Astrocyte (in vitro differentiated cells and primary cell): ENCODE measurements around the gene KIF21B. TPM values are rescaled to one million over a fixed set of nuclear protein-coding genes. Genes with fewer than 3 reads are reported as not detected.
A peak's percentile ranks its signal among the peaks of the same experiment; 100 is the strongest.

Experiments
- DNase-seq: peaks from one replicate; pipeline ENCODE4 v3.0.0-alpha.2; 2010; ENCODE audit warnings: low read depth
- FAIRE-seq: peaks from 2 replicates; lab custom pipeline; 2011; peaks lifted over from hg19 to GRCh38; lab: Jason Lieb, UNC
- H2AFZ ChIP-seq: 2 replicates; pipeline ENCODE4 v1.6.0; 2012; ENCODE audit warnings: low read depth, low read length, inconsistent platforms
- H3K27ac ChIP-seq: 2 replicates; pipeline ENCODE4 v1.5.1; 2011; ENCODE audit warnings: low read depth, low read length, inconsistent platforms
- H3K27me3 ChIP-seq: 2 replicates; pipeline ENCODE4 v1.6.0; 2011; ENCODE audit warnings: low read length, inconsistent platforms; ENCODE audit not compliant: insufficient read depth
- H3K36me3 ChIP-seq: 2 replicates; pipeline ENCODE4 v1.5.1; 2011; ENCODE audit warnings: low read length, inconsistent platforms; ENCODE audit not compliant: insufficient read depth
- H3K4me1 ChIP-seq: 2 replicates; pipeline ENCODE4 v1.5.1; 2011; ENCODE audit warnings: low read length, inconsistent platforms; ENCODE audit not compliant: insufficient read depth
- H3K4me2 ChIP-seq: 2 replicates; pipeline ENCODE4 v1.6.0; 2012; ENCODE audit warnings: low read length, inconsistent platforms
- H3K4me3 ChIP-seq: 2 replicates; pipeline ENCODE4 v1.5.1; 2011; ENCODE audit warnings: low read depth, mild to moderate bottlenecking, low read length, inconsistent platforms; ENCODE audit not compliant: insufficient read depth
- H3K79me2 ChIP-seq: 2 replicates; pipeline ENCODE4 v1.6.0; 2012; ENCODE audit warnings: mild to moderate bottlenecking, low read length, inconsistent platforms; ENCODE audit not compliant: insufficient read depth
- H3K9ac ChIP-seq: 2 replicates; pipeline ENCODE4 v1.6.0; 2012; ENCODE audit warnings: mild to moderate bottlenecking, low read length, inconsistent platforms
- H3K9me3 ChIP-seq: 2 replicates; pipeline ENCODE4 v1.5.1; 2012; ENCODE audit warnings: low read depth, mild to moderate bottlenecking, low read length, inconsistent platforms; ENCODE audit not compliant: insufficient read depth
- H4K20me1 ChIP-seq: 2 replicates; pipeline ENCODE4 v1.6.0; 2012; ENCODE audit warnings: low read length, inconsistent platforms; ENCODE audit not compliant: insufficient read depth
- H3K27ac Mint-ChIP-seq: one replicate; pipeline ENCODE4 v1.8.0; 2021; ENCODE audit warnings: mild to moderate bottlenecking, mixed read lengths; ENCODE audit not compliant: unreplicated experiment
- H3K27me3 Mint-ChIP-seq: one replicate; pipeline ENCODE4 v1.8.0; 2021; ENCODE audit warnings: low read depth, mixed read lengths; ENCODE audit not compliant: unreplicated experiment
- H3K36me3 Mint-ChIP-seq: one replicate; pipeline ENCODE4 v1.8.0; 2021; ENCODE audit warnings: low read depth, mixed read lengths; ENCODE audit not compliant: unreplicated experiment
- H3K4me1 Mint-ChIP-seq: one replicate; pipeline ENCODE4 v1.8.0; 2021; ENCODE audit warnings: low read depth, mixed read lengths; ENCODE audit not compliant: unreplicated experiment
- H3K4me3 Mint-ChIP-seq: one replicate; pipeline ENCODE4 v1.8.0; 2021; ENCODE audit warnings: mild to moderate bottlenecking, moderate library complexity, mixed read lengths; ENCODE audit not compliant: unreplicated experiment
- H3K9me3 Mint-ChIP-seq: one replicate; pipeline ENCODE4 v1.8.0; 2021; ENCODE audit warnings: mild to moderate bottlenecking, mixed read lengths; ENCODE audit not compliant: unreplicated experiment
- CTCF ChIP-seq: IDR thresholded peaks from 2 replicates; pipeline ENCODE4 v1.5.1; 2011; ENCODE audit warnings: low read depth, mild to moderate bottlenecking, inconsistent platforms, low read length, moderate library complexity; ENCODE audit not compliant: insufficient read depth
- EZH2 ChIP-seq: IDR thresholded peaks from 2 replicates; pipeline ENCODE4 v1.6.1; 2012; ENCODE audit warnings: mild to moderate bottlenecking, low read length, inconsistent platforms; ENCODE audit not compliant: insufficient read depth
- total RNA-seq: library from RNA; stranded (reverse); gene quantifications from 2 replicates; pipeline ENCODE4 v1.2.1, GENCODE V29; 2021

The KIF21B gene
- total RNA-seq, 1 donor from 2014 or later = 4.7 TPM

- peaks cover 18% of the 10 kb centered on the region for H3K4me1 ChIP-seq
- FAIRE-seq (no peak), DNase-seq (no peak)
- peaks cover 3% of the 10 kb centered on the region for H3K9me3 Mint-ChIP-seq
- H4K20me1 ChIP-seq = no peaks in the 10 kb centered on the region
- TF ChIP-seq CTCF (no peak), EZH2 (no peak)
- peaks cover 21% of the 10 kb centered on the region for H3K27me3 Mint-ChIP-seq
- H3K27ac ChIP-seq = no peak overlapping the region
- no peaks in the 10 kb centered on the region for H3K36me3 ChIP-seq
- peak overlapping the region; percentile 34 for H3K27ac Mint-ChIP-seq
- no peaks in the 10 kb centered on the region for H3K9me3 ChIP-seq
- peak overlapping the region; percentile 50 for H3K4me3 Mint-ChIP-seq
- no peak overlapping the region for H2AFZ ChIP-seq
- no peak overlapping the region for H3K9ac ChIP-seq
- no peak overlapping the region for H3K4me3 ChIP-seq
- no peaks in the 10 kb centered on the region for H3K27me3 ChIP-seq
- H3K4me1 Mint-ChIP-seq = peaks cover 24% of the 10 kb centered on the region
- H3K36me3 Mint-ChIP-seq = no peaks in the 10 kb centered on the region
- H3K79me2 ChIP-seq = no peaks in the 10 kb centered on the region
- H3K4me2 ChIP-seq = peak overlapping the region; percentile 27
Measured at GRCh38 chr1:201026234-201026633, 2.7 kb upstream of the KIF21B start.

GRCh38 chr1:201025571-201026002 is 2.1 kb upstream of the KIF21B start:
- H3K27ac Mint-ChIP-seq = peak overlapping the region; percentile 47
- no peak overlapping the region for H3K27ac ChIP-seq
- H3K9me3 Mint-ChIP-seq = peaks cover 2% of the 10 kb centered on the region
- H4K20me1 ChIP-seq = no peaks in the 10 kb centered on the region
- FAIRE-seq (no peak), DNase-seq (peak; percentile 40)
- no peaks in the 10 kb centered on the region for H3K9me3 ChIP-seq
- no peak overlapping the region for H3K4me3 ChIP-seq
- H3K27me3 ChIP-seq = no peaks in the 10 kb centered on the region
- peaks cover 14% of the 10 kb centered on the region for H3K27me3 Mint-ChIP-seq
- H3K4me1 Mint-ChIP-seq = peaks cover 24% of the 10 kb centered on the region
- H3K79me2 ChIP-seq = no peaks in the 10 kb centered on the region
- H2AFZ ChIP-seq = no peak overlapping the region
- peak overlapping the region; percentile 27 for H3K4me2 ChIP-seq
- H3K36me3 Mint-ChIP-seq = no peaks in the 10 kb centered on the region
- no peak overlapping the region for H3K9ac ChIP-seq
- no peak overlapping the region for H3K4me3 Mint-ChIP-seq
- H3K36me3 ChIP-seq = no peaks in the 10 kb centered on the region
- H3K4me1 ChIP-seq = peaks cover 18% of the 10 kb centered on the region
- TF ChIP-seq EZH2 = no peak
- TF ChIP-seq CTCF = peak; percentile 28

GRCh38 chr1:201024625-201024998 is 1.1 kb upstream of the KIF21B start:
- Histone ChIP-seq H3K27ac (no peak overlapping the region), H4K20me1 (no peaks in the 10 kb centered on the region), H3K79me2 (no peaks in the 10 kb centered on the region), H3K4me2 (no peak overlapping the region), H3K9ac (no peak overlapping the region), H3K9me3 (no peaks in the 10 kb centered on the region), H3K27me3 (no peaks in the 10 kb centered on the region), H2AFZ (no peak overlapping the region), H3K36me3 (no peaks in the 10 kb centered on the region), H3K4me3 (no peak overlapping the region), H3K4me1 (peaks cover 22% of the 10 kb centered on the region)
- no peaks in the 10 kb centered on the region for H3K9me3 Mint-ChIP-seq
- H3K27me3 Mint-ChIP-seq = peaks cover 9% of the 10 kb centered on the region
- H3K4me3 Mint-ChIP-seq = no peak overlapping the region
- H3K36me3 Mint-ChIP-seq = no peaks in the 10 kb centered on the region
- H3K27ac Mint-ChIP-seq = peak overlapping the region; percentile 58
- peaks cover 30% of the 10 kb centered on the region for H3K4me1 Mint-ChIP-seq
- no peak for FAIRE-seq
- DNase-seq = no peak
- TF ChIP-seq CTCF (no peak), EZH2 (no peak)
